ENCODE results near the gene RSL1D1.
A peak's percentile ranks its signal among the peaks of the same experiment; 100 is the strongest.
"Not testable (repeated sequence)": the region's sequence is repeated elsewhere in the genome, so short reads cannot be mapped to it uniquely, and the experiment has no call there.

The RSL1D1 gene

GRCh38 chr16:11799017-11799381 lies 52.3 kb downstream of the RSL1D1 start:
- no peak for DNase-seq (ENCODE audit: low spot score)

GRCh38 chr16:11797957-11798299 lies 53.4 kb downstream of the RSL1D1 start:
- peak; percentile 40 for DNase-seq (ENCODE audit: low spot score)

- peak; percentile 96 for DNase-seq (ENCODE audit: low spot score)
Observed at GRCh38 chr16:11797166-11797956, 54.0 kb downstream of the RSL1D1 start, which contains the start of gene ZC3H7A. ZC3H7A (minus strand) TSS chr16:11797258; CDS start chr16:11782354, 14,904 bp downstream.

DNA sequence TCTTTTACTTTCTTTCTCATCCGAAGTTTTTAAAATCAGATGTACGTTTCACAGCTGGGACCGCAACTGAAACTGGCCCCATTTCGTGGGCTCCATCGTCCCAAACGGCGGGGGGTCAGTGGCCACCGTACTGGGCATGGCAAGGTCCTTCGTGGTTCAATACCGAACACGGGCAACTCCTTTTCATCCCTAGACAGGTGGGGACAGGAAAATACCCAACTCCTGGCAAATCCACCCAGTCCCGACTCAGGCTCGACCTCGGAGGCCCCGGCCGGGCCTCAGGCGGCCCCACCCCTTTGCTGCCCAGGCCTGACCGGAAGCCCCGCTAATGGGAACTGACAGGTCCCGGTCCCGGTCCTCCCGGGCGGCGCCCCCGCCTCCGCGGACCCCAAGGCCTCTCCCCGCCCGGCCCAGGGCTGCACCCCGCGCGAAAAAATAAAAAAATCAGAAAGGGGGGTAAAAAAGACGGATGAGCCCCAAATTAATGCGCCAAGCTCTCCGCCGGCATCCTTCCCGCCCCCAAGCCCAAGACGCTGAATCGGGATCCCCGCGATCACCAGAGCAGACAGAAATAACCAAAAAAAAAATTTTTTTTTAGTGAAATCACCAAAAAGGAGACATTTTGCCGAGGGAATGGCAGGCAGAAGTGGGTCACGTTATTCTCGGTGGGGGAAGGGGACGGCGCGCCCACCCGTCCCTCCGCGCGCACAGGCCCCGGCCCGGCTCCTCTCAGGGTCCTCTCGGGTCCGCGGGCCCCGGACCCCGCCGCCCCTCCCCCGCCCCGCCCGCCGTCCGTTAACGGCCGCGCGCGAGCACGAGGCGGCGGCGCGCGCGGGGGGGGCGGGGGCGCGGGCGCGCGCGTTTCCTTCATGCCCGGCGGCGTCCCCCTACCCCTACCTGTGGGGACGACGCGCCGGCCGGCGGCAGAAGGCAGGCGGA lies 54.8 kb downstream of the RSL1D1 start:
- peak; percentile 37 for DNase-seq (ENCODE audit: low spot score)

DNA sequence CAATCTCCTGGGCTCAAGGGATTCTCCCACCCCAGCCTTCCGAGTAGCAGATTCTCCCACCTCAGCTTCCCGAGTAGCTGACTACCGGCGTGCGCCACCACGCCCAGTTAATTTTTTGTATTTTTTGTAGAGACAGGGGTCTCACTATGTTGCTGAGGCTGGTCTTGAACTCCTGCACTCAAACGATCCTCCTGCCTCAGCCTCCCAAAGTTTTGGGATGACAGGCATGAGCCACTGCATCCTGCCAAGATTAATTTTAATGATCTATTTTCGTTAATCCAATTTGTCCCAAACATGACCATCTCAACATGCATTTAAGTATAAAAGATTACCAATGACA lies 55.5 kb downstream of the RSL1D1 start:
- DNase-seq (ENCODE audit: low spot score), result no peak

DNA sequence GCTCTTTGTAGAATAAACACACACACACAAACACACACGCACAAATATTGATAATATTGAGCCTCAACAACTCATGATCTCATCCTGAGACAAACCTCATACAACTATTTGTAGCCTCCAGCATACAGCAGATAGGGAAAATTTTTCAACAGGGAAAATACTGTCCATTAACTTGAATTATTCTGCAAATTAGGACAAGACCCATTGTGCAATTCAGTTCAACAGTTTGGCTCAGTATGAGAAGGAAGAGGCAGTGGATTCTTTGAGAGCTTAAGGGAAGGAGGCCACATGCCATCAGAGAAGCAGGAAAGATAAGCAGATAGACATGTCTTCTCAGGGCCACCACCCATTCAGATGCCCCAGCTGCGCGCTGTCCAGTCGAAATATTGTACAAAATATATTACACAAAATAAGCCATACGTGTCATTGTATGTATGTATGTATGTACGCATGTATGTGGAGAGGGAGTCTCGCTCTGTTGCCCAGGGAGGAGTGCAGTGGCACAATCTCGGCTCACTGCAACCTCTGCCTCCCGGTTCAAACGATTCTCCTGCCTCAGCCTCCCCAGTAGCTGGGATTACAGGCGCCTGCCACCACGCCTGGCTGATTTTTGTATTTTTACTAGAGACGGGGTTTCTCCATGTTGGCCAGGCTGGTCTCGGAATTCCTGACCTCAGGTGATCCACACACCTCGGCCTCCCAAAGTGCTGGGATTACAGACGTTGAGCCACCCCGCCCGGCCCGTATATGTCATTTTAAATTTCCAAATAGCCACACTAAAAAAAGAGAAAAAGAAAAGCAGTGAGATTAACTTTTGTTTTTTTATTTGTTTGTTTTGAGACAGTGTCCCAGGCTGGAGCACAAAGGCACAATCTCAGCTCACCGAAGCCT lies 56.1 kb downstream of the RSL1D1 start:
- DNase-seq (ENCODE audit: low spot score), result no peak

- DNase-seq (ENCODE audit: low spot score), result no peak
Observed at GRCh38 chr16:11794447-11794846, 56.9 kb downstream of the RSL1D1 start.

DNA sequence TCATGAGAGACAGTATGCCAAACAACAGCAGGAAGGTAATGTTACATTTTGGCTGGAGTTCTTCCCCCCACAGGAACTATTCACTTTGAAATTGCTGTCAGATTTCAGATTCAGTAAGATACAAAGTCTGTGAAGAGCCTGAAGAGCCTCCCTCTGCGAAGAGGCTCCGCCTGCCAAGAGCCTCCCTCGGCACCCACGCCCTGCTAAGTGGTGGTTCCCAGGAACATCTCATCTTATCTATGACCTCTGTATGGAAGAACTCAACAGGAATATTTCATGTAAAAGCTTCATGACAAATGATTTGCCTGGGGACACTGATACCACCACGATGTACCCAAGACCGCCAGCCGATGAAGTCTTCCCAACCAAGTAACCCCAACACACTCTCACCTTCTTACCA lies 57.5 kb downstream of the RSL1D1 start:
- DNase-seq (ENCODE audit: low spot score), result no peak

- DNase-seq (ENCODE audit: low spot score), result peak; percentile 37
Observed at GRCh38 chr16:11792410-11793241, 58.7 kb downstream of the RSL1D1 start.

DNA sequence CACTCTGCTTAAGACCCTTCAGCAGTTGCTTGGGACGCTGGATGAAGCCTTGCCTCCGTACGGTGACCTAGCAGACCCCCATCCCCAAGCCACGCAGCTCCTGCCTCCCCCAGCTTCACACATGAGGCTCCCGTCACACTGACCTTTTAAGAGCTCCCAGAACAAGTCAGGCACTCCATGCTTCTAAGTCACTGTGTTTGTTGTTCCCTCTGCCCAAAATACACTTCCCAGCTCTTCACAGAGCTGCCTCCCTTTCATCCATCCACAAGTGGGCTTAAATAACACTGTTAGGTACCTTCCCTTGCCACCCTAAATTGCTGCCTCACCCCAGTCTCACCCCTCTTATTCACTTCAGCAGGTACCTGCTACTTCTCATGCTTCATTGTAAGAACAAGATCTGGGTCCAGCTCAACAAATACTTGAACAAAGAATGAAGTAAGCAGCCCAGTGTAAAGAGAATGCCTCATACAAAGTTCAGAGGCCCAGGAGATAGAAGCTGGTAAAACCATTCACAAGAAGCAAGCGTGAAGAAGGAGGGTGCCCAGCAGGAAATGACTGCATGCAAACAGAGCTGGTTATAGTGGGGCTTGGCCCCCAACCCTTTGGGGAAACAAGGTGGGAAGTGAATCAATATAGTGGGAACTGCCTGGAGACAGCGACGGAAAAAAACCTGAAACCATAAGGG lies 60.1 kb downstream of the RSL1D1 start:
- no peak for DNase-seq (ENCODE audit: low spot score)

DNA sequence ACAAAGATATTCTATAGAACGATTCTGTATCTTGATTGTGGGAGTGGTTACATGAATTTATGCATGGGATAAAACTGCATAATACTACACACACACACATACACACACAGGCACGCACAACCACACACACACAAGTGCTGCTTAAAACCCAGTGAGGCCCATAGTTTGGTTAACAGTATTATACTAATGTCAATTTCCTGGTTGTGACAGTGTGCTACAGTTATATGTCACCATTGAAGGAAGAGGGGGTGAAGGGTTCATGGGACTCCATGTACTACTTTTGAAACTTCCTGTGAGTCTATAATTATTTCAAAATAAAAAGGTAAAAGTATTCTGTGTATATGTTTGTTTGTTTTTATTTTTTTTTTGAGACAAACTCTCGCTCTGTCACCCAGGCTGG lies 62.4 kb downstream of the RSL1D1 start:
- DNase-seq (ENCODE audit: low spot score), result no peak

GRCh38 chr16:11784980-11785599 lies 66.3 kb downstream of the RSL1D1 start:
- DNase-seq (ENCODE audit: low spot score), result not testable (repeated sequence)

DNA sequence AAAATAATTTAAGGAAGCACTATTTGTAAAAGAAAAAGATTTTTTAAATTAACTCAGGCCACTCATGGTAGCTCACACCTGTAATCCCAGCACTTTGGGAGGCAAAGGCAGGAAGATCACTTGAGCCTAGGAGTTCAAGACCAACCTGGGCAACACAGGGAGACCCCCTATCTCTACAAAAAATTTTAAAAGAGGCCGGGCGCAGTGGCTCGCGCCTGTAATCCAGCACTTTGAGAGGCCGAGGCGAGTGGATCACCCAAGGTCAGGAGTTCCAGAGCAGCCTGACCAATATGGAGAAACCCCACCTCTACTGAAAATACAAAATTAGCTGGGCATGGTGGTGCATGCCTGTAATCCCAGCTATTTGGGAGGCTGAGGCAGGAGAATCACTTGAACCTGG lies 67.0 kb downstream of the RSL1D1 start:
- DNase-seq (ENCODE audit: low spot score), result not testable (repeated sequence)

DNA sequence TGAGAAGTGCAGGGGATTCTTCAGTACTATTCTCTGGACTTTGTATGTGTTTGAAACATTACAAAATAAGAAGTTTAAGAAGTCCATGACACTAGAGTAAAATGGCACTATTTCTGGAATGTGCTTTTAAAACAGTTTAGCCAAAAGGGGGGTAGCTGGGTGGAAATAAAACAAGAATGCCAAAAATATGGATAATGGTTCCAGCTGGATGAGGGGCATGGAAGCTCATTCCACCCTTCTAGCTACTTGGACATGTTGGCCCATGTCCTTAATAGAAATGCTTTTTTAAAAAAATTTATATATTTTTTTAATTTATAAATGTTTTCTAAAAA lies 67.3 kb downstream of the RSL1D1 start:
- no peak for DNase-seq (ENCODE audit: low spot score)

Measured in SK-N-DZ (cell line).